Measurements from ENCODE around the gene UBE3A. TPM values are rescaled to one million over a fixed set of nuclear protein-coding genes. Genes with fewer than 3 reads are reported as not detected.
"Not testable (repeated sequence)": the region's sequence is repeated elsewhere in the genome, so short reads cannot be mapped to it uniquely, and the experiment has no call there.

The UBE3A gene
- total RNA-seq, 2 donors from 2014 or later: 39.5 to 104 TPM

GRCh38 chr15:25415217-25415616 lies 23.6 kb downstream of the UBE3A start:
- Histone ChIP-seq H3K36me3 (no peaks in the 10 kb centered on the region), H3K4me3 (no peak overlapping the region), H3K27me3 (replicated peaks; ENCODE audit: insufficient read depth) (no peaks in the 10 kb centered on the region), H3K9me3 (no peaks in the 10 kb centered on the region), H3K27ac (no peak overlapping the region), H3K4me1 (ENCODE audit: control insufficient read depth in 1 of 2, low read depth in 2 of 2) (peaks cover 6 to 54% of the 10 kb centered on the region in 2 donors)
- no peak for ATAC-seq (ENCODE audit: insufficient number of reproducible peaks, low FRiP score, low read depth)
- TF ChIP-seq, protein P1, sequence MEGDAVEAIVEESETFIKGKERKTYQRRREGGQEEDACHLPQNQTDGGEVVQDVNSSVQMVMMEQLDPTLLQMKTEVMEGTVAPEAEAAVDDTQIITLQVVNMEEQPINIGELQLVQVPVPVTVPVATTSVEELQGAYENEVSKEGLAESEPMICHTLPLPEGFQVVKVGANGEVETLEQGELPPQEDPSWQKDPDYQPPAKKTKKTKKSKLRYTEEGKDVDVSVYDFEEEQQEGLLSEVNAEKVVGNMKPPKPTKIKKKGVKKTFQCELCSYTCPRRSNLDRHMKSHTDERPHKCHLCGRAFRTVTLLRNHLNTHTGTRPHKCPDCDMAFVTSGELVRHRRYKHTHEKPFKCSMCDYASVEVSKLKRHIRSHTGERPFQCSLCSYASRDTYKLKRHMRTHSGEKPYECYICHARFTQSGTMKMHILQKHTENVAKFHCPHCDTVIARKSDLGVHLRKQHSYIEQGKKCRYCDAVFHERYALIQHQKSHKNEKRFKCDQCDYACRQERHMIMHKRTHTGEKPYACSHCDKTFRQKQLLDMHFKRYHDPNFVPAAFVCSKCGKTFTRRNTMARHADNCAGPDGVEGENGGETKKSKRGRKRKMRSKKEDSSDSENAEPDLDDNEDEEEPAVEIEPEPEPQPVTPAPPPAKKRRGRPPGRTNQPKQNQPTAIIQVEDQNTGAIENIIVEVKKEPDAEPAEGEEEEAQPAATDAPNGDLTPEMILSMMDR (IDR thresholded peaks at IDR 0.05): no peak
- no peak for DNase-seq (ENCODE audit: low spot score)

- H3K27ac ChIP-seq: no peak overlapping the region
- no peaks in the 10 kb centered on the region for H3K9me3 ChIP-seq
- TF ChIP-seq, protein P1 (IDR thresholded peaks at IDR 0.05): no peak
- H3K4me3 ChIP-seq: no peak overlapping the region
- DNase-seq (ENCODE audit: low spot score) (no peak), ATAC-seq (ENCODE audit: insufficient number of reproducible peaks, low FRiP score, low read depth) (no peak)
- no peaks in the 10 kb centered on the region for H3K27me3 ChIP-seq (replicated peaks; ENCODE audit: insufficient read depth)
- H3K36me3 ChIP-seq: no peaks in the 10 kb centered on the region
- H3K4me1 ChIP-seq (ENCODE audit: control insufficient read depth in 1 of 2, low read depth in 2 of 2): peaks cover 12 to 68% of the 10 kb centered on the region in 2 donors
Measured at GRCh38 chr15:25410649-25411048, 28.2 kb downstream of the UBE3A start.

DNA sequence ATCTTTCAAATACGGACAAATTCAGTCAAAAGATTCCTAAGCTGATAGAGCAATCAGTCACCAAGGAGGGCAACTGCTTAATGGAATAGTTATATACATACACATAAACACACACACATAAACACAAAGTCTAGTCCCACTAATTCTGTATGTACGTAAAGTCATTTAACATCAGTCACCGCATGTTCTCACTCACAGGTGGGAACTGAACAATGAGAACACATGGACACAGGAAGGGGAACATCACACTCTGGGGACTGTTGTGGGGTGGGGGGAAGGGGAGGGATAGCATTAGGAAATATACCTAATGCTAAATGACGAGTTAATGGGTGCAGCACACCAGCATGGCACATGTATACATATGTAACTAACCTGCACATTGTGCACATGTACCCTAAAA lies 29.1 kb downstream of the UBE3A start:
- H3K4me3 ChIP-seq; H3K27ac ChIP-seq; DNase-seq (ENCODE audit: low spot score); H3K27me3 ChIP-seq (replicated peaks; ENCODE audit: insufficient read depth); H3K36me3 ChIP-seq; H3K9me3 ChIP-seq; ATAC-seq (ENCODE audit: insufficient number of reproducible peaks, low FRiP score, low read depth): not testable (repeated sequence)
- peaks cover 12 to 62% of the 10 kb centered on the region in 2 donors for H3K4me1 ChIP-seq (ENCODE audit: control insufficient read depth in 1 of 2, low read depth in 2 of 2)

DNA sequence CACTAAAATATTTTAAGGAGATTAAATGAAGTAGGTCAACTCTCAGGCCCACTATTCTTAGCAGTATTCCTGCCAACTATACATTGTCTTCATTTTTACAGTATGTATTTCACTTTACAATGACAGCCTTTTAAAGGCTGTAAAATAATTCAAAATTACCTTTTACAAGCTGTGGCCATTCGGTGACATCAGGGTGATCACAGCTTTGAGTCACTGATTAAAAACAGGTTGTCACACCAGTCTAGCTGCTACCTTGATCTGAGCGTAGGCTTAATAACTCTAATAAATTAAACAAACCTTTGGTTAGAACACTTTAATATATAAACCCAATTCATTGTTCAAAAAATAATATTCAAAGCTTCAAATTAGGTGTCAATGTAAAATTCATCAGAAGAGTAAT lies 29.9 kb downstream of the UBE3A start:
- TF ChIP-seq, protein P1 (IDR thresholded peaks at IDR 0.05): no peak
- H3K9me3 ChIP-seq: no peaks in the 10 kb centered on the region
- DNase-seq (ENCODE audit: low spot score) (no peak), ATAC-seq (ENCODE audit: insufficient number of reproducible peaks, low FRiP score, low read depth) (no peak)
- no peak overlapping the region for H3K27ac ChIP-seq
- H3K4me1 ChIP-seq (ENCODE audit: control insufficient read depth in 1 of 2, low read depth in 2 of 2): peaks cover 12 to 54% of the 10 kb centered on the region in 2 donors
- H3K4me3 ChIP-seq: no peak overlapping the region
- H3K27me3 ChIP-seq (replicated peaks; ENCODE audit: insufficient read depth): no peaks in the 10 kb centered on the region
- H3K36me3 ChIP-seq: peaks cover 6% of the 10 kb centered on the region

DNA sequence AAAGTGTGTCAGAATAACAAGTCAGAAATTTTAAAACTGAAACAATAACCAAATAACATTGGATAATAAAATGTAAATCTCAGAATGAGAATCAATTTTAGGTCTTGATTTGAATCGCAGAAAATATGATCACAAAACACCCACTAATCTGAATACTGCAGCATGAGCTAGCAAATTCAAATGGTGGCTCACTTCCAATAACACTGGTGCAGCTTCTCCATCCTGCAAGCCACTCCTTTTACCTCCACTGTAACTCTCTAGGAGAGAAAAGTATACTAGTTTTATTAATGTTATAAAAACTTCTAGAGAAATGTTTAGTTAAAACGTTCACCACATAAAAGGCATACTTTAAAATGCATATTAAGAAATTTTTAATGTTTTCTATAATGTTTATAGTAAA lies 30.4 kb downstream of the UBE3A start:
- DNase-seq (ENCODE audit: low spot score) (no peak), ATAC-seq (ENCODE audit: insufficient number of reproducible peaks, low FRiP score, low read depth) (no peak)
- TF ChIP-seq, protein P1 (IDR thresholded peaks at IDR 0.05): no peak
- H3K4me1 ChIP-seq (ENCODE audit: control insufficient read depth in 1 of 2, low read depth in 2 of 2): peaks cover 12 to 49% of the 10 kb centered on the region in 2 donors
- no peaks in the 10 kb centered on the region for H3K9me3 ChIP-seq
- no peak overlapping the region for H3K27ac ChIP-seq
- peaks cover 6% of the 10 kb centered on the region for H3K36me3 ChIP-seq
- H3K27me3 ChIP-seq (replicated peaks; ENCODE audit: insufficient read depth): no peaks in the 10 kb centered on the region
- no peak overlapping the region for H3K4me3 ChIP-seq

GRCh38 chr15:25407950-25408349 lies 30.9 kb downstream of the UBE3A start:
- H3K9me3 ChIP-seq: no peaks in the 10 kb centered on the region
- no peak overlapping the region for H3K4me3 ChIP-seq
- DNase-seq (ENCODE audit: low spot score) (no peak), ATAC-seq (ENCODE audit: insufficient number of reproducible peaks, low FRiP score, low read depth) (no peak)
- TF ChIP-seq, protein P1 (IDR thresholded peaks at IDR 0.05): no peak
- no peaks in the 10 kb centered on the region for H3K27me3 ChIP-seq (replicated peaks; ENCODE audit: insufficient read depth)
- peaks cover 10% of the 10 kb centered on the region for H3K36me3 ChIP-seq
- peaks cover 10 to 44% of the 10 kb centered on the region in 2 donors for H3K4me1 ChIP-seq (ENCODE audit: control insufficient read depth in 1 of 2, low read depth in 2 of 2)
- no peak overlapping the region for H3K27ac ChIP-seq

All from thoracic aorta (tissue), 2 donors.